Heart right ventricle (tissue), 16 donors: ENCODE results near the gene PIAS2. TPM values are rescaled to one million over a fixed set of nuclear protein-coding genes. Genes with fewer than 3 reads are reported as not detected.
A peak's percentile ranks its signal among the peaks of the same experiment; 100 is the strongest.

Source experiments
- ATAC-seq, 8 donors: fragments of 200-7000 bp; cut with Tn5 transposase; one replicate each; pipeline ENCODE4 v1.9.1; 2020; ENCODE audit warnings: mild to moderate bottlenecking in 8 of 8, moderate library complexity in 8 of 8, moderate number of reproducible peaks in 1 of 8
- DNase-seq, 2 donors: peaks; one replicate each; pipeline ENCODE4 v3.0.0-alpha.2; 2020
- H3K27ac ChIP-seq, 10 donors: fragments of 200-600 bp; sonication (generic) in 2 of 10; one replicate each; pipeline versions ENCODE4 v1.5.0 to v1.8.0; 2020 to 2022; ENCODE audit warnings: mild to moderate bottlenecking in 3 of 10
- H3K27me3 ChIP-seq, 7 donors: fragments of 200-600 bp; one replicate each; pipeline ENCODE4 v1.8.0; 2021 to 2022; ENCODE audit warnings: mild to moderate bottlenecking in 2 of 7
- H3K36me3 ChIP-seq, 9 donors: fragments of 200-600 bp; sonication (generic) in 1 of 9; one replicate each; pipeline versions ENCODE4 v1.5.0 to v1.8.0; 2020 to 2022; ENCODE audit warnings: mild to moderate bottlenecking in 2 of 9
- H3K4me1 ChIP-seq, 9 donors: fragments of 200-600 bp; sonication (generic) in 1 of 9; one replicate each; pipeline versions ENCODE4 v1.5.0 to v1.8.0; 2020 to 2022; ENCODE audit warnings: mild to moderate bottlenecking in 4 of 9
- H3K4me3 ChIP-seq, 10 donors: fragments of 200-600 bp; sonication (generic) in 2 of 10; one replicate each; pipeline versions ENCODE4 v1.5.0 to v1.8.0; 2020 to 2022; ENCODE audit warnings: mild to moderate bottlenecking in 7 of 10, moderate library complexity in 2 of 10
- H3K9me3 ChIP-seq, 11 donors: fragments of 200-600 bp in 10 of 11; sonication (generic) in 2 of 11; one replicate each; pipeline versions ENCODE4 v1.5.0 to v1.8.0; 2013 to 2022; ENCODE audit warnings: mild to moderate bottlenecking in 2 of 11, control low read depth in 1 of 11, moderate library complexity in 1 of 11
- WGBS, 2 donors: extraction: QIAGEN DNeasy Blood & Tissue Kit; methylation state at CpG; one replicate each; pipeline ENCODE4 v1.1.7; 2013; ENCODE audit warnings: inconsistent platforms in 1 of 2; 5-methylcytosine and 5-hydroxymethylcytosine counted together
- intact Hi-C, 10 donors: fragments of 100-400 bp; cut with DNase I; formaldehyde crosslinking; loops; one replicate each; pipeline versions ENCODE4 v1.11.1 to v1.14.2; 2022
- polyA plus RNA-seq, 2 donors: library from polyadenylated mRNA; stranded (reverse); fragments of 200-250 nt; gene quantifications; one replicate each; pipeline ENCODE4 v1.2.3, GENCODE V29; 2013
- total RNA-seq, 10 donors: library from RNA; stranded (reverse); fragmentation: NEBNext Ultra II Directional in 3 of 10; extraction: Animal tissue kit (Norgen Biotek cat#: 25700) in 3 of 10; gene quantifications; one replicate each; pipeline versions ENCODE4 v1.2.1 to v1.2.4, GENCODE V29; 2021 to 2023
- TF ChIP-seq, protein P1 (sequence below), 9 donors: fragments of 200-600 bp; sonication (generic) in 2 of 9; IDR thresholded peaks; one replicate each; pipeline versions ENCODE4 v1.5.0 to v1.8.0; 2021 to 2022; ENCODE audit warnings: antibody characterized with exemption in 9 of 9, mild to moderate bottlenecking in 5 of 9, moderate library complexity in 1 of 9
- donor health status: Arrhythmogenic right ventricular cardiomyopathy.
- donor health status: ischemic (EF 13 %, LVEDD 7.1; RV severe dilation, severe dysfunction).
- donor health status: healthy with polysubstance abuse.
- donor health status: DM: no; HTN: yes; CAD: no.
- donor health status: DM: no; HTN: no; CAD: no.
- donor health status: ischemic (EF 25% LVEDD 6.9; RV normal size, moderate dysfunction).
- donor health status: ischemic (EF 25% LVEDD 5.7; RV mildly dilated, moderate dysfunction).
- donor health status: healthy.
- donor health status: DM: yes; HTN: yes; CAD: no.
- donor health status: Ischemic cardiomyopathy.
- donor health status: ischemic (EF 35%, LVEDD 5.7; RV mildly dilated, moderate dysfunction).
- donor health status: nonischemic (EF 11% LVEDD 7.7; RV severe dilation, severe dysfunction).
- donor health status: DM: yes; HTN: yes; CAD: no.
- donor health status: PGD.
- donor health status: ischemic (EF 29% LVEDD 5.4; RV normal size, mild dysfunction).
- donor health status: nonischemic (EF 23%, LVEDD 6.1; RV moderate dilation, normal function).

Gene PIAS2
- total and polyA plus RNA-seq, 12 donors: 3.4 to 39.2 (median 32.8) TPM

- Histone ChIP-seq H3K4me3 (no peak overlapping the region), H3K4me1 (peaks cover 0 to 41% (median 16%) of the 10 kb centered on the region in 9 donors), H3K9me3 (no peaks in the 10 kb centered on the region), H3K36me3 (no peaks in the 10 kb centered on the region), H3K27ac (no peak overlapping the region), H3K27me3 (peaks cover 0 to 28% (median 5%) of the 10 kb centered on the region in 7 donors)
- TF ChIP-seq, protein P1, sequence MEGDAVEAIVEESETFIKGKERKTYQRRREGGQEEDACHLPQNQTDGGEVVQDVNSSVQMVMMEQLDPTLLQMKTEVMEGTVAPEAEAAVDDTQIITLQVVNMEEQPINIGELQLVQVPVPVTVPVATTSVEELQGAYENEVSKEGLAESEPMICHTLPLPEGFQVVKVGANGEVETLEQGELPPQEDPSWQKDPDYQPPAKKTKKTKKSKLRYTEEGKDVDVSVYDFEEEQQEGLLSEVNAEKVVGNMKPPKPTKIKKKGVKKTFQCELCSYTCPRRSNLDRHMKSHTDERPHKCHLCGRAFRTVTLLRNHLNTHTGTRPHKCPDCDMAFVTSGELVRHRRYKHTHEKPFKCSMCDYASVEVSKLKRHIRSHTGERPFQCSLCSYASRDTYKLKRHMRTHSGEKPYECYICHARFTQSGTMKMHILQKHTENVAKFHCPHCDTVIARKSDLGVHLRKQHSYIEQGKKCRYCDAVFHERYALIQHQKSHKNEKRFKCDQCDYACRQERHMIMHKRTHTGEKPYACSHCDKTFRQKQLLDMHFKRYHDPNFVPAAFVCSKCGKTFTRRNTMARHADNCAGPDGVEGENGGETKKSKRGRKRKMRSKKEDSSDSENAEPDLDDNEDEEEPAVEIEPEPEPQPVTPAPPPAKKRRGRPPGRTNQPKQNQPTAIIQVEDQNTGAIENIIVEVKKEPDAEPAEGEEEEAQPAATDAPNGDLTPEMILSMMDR (IDR thresholded peaks at IDR 0.05): no peak
- ATAC-seq (no peak), DNase-seq (no peak)
- 89 to 98% methylated on average over 2 of the region's 2 CpGs for WGBS, 2 donors
- intact Hi-C loops: no loop called here
These were observed 152.7 kb downstream of the PIAS2 start for GRCh38 chr18:46764586-46764985.

DNA sequence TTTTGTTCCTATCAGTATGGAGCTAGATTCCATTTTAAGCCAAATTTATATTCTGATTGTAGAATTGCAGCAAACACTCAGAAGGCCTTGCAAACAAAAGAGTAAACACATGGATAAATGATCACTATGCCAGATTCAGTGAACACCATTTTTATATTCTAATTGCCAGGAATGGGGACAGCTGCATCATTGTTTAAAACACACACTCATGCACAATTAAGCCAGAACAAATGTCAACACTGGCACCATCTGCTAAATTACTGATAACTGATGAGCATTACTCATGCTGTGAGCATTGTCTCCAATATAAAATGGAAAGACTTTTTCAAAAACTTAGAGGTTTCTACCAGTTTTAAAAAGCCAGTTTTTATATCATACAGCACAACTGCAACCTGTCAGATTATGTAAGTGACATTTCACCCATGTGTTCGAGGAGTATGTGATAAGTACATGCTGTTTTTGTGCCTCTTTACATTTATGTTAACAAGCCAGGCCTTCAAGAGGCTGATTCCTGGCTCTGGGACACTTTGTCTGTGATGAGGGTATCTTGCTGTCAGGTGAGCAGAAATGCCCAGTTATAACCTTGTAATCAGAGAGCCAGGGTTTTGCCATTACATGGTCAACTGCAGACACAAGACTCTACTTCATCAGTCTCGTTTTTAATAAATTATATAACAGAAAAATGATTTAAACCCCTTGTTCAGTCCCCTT lies 156.1 kb downstream of the PIAS2 start:
- WGBS, 2 donors: 31 to 39% methylated on average over 2 of the region's 2 CpGs
- TF ChIP-seq, protein P1 (IDR thresholded peaks at IDR 0.05): no peak
- ATAC-seq (peak in 1 of 8 donors; percentile 74), DNase-seq (no peak)
- no peaks in the 10 kb centered on the region for H3K36me3 ChIP-seq
- intact Hi-C loops: no loop called here
- peaks cover 0 to 60% (median 32%) of the 10 kb centered on the region in 7 donors for H3K27me3 ChIP-seq
- H3K9me3 ChIP-seq: no peaks in the 10 kb centered on the region
- H3K27ac ChIP-seq: peak overlapping the region in 3 of 10 donors; percentile 17 to 58 (median 35)
- H3K4me3 ChIP-seq: no peak overlapping the region
- H3K4me1 ChIP-seq: peaks cover 1 to 43% (median 18%) of the 10 kb centered on the region in 9 donors

- peaks cover 0 to 73% (median 44%) of the 10 kb centered on the region in 7 donors for H3K27me3 ChIP-seq
- H3K4me3 ChIP-seq: no peak overlapping the region
- WGBS, 2 donors: 51 to 58% methylated on average over 6 of the region's 6 CpGs
- peaks cover 2 to 56% (median 25%) of the 10 kb centered on the region in 9 donors for H3K4me1 ChIP-seq
- no peaks in the 10 kb centered on the region for H3K36me3 ChIP-seq
- H3K27ac ChIP-seq: no peak overlapping the region
- TF ChIP-seq, protein P1 (IDR thresholded peaks at IDR 0.05): no peak
- ATAC-seq (no peak), DNase-seq (no peak)
- no peaks in the 10 kb centered on the region for H3K9me3 ChIP-seq
- intact Hi-C loops: loop anchor here in 3 of 10 donors (5.0 to 10.0 kb wide), 2 partner anchors 48 to 65 kb away; no protein-coding TSS in a partner anchor
These were observed 157.4 kb downstream of the PIAS2 start for GRCh38 chr18:46759890-46760289.

DNA sequence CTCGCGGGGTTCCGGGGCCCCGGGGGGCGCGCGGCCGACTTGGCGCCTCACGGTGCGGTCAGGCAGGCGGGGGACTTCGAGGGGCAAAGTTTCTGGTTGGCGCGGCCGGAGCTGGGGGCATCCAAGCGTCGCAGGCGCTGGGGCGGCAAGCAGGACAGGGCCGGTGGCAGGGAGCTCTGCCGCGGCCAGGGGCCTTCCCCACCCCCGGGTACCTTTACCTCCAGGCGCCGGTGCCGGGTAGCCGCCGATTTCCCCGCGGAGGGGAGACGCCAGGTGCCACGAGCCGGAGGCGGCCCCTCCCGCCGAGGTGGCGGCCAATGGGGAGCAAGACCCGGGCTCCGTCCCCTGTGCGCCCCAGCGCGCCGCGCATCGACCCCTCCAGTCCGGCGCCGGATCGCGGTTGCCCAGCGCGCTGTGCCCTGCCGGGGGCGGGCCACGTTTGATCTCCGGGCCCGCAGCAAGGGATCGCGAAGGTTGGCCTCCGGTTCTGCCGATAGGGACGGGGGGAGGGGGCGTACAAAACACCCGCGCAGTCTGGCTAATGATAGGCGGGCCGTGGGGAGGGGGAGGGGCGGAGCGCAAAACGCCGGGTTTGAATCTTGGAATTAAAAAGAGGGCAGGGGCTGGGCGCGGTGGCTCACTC lies 160.6 kb downstream of the PIAS2 start, which contains the start of gene ST8SIA5:
Gene ST8SIA5, minus strand, starts transcription at position 495 of the 643 bp plus-strand sequence. CDS start 545 bp downstream, outside the sequence.
- peak within 1 kb of the TSS in 6 of 10 donors; percentile 43 to 85 (median 68) for H3K27ac ChIP-seq
- no peaks in the 10 kb centered on the region for H3K36me3 ChIP-seq
- H3K4me3 ChIP-seq: peak within 1 kb of the TSS; percentile 28 to 56 (median 50)
- DNase-seq (peak in 1 of 2 donors; percentile 31), ATAC-seq (peak; percentile 28 to 69 (median 45))
- H3K27me3 ChIP-seq: peaks cover 0 to 70% (median 44%) of the 10 kb centered on the region in 7 donors
- intact Hi-C loops: loop anchor here in 3 of 10 donors (5.0 to 10.0 kb wide), 2 partner anchors 44 to 62 kb away; no protein-coding TSS in a partner anchor
- peaks cover 0 to 61% (median 25%) of the 10 kb centered on the region in 9 donors for H3K4me1 ChIP-seq
- TF ChIP-seq, protein P1 (IDR thresholded peaks at IDR 0.05): no peak
- no peaks in the 10 kb centered on the region for H3K9me3 ChIP-seq
- WGBS, 2 donors: 1% methylated on average over 66 to 74 of the region's 74 CpGs
